H9 (cell line): Measurements from ENCODE around the gene TPRG1. TPM values are rescaled to one million over a fixed set of nuclear protein-coding genes. Genes with fewer than 3 reads are reported as not detected.

Experiments
- DNase-seq: peaks from one replicate; pipeline ENCODE4 v3.0.0-alpha.2; 2017
- H2AFZ ChIP-seq: one replicate; pipeline ENCODE4 v1.6.1; 2013; ENCODE audit warnings: mild to moderate bottlenecking, low read length, control low read depth, moderate library complexity
- H2AK5ac ChIP-seq: 2 replicates; pipeline ENCODE4 v1.6.1; 2013; ENCODE audit warnings: low read length, control low read depth, mixed read lengths; ENCODE audit not compliant: insufficient read length
- H2BK120ac ChIP-seq: one replicate; pipeline ENCODE4 v1.6.1; 2013; ENCODE audit warnings: low read depth, mild to moderate bottlenecking, low read length, control low read depth, inconsistent platforms; ENCODE audit not compliant: poor library complexity, severe bottlenecking
- H2BK12ac ChIP-seq: 2 replicates; pipeline ENCODE4 v1.6.1; 2013; ENCODE audit warnings: low read length, control low read depth, mixed read lengths, low read depth; ENCODE audit not compliant: insufficient read length
- H2BK15ac ChIP-seq: 2 replicates; pipeline ENCODE4 v1.6.1; 2013; ENCODE audit warnings: low read depth, low read length, control low read depth
- H2BK20ac ChIP-seq: one replicate; pipeline ENCODE4 v1.6.1; 2013; ENCODE audit warnings: low read depth, mild to moderate bottlenecking, low read length, control low read depth, inconsistent platforms; ENCODE audit not compliant: poor library complexity, severe bottlenecking
- H2BK5ac ChIP-seq: 2 replicates; pipeline ENCODE4 v1.6.1; 2013; ENCODE audit warnings: low read length, control low read depth, mixed read lengths; ENCODE audit not compliant: insufficient read length
- H3K14ac ChIP-seq: 2 replicates; pipeline ENCODE4 v1.6.1; 2013; ENCODE audit warnings: low read length, control low read depth; ENCODE audit not compliant: insufficient read depth
- H3K18ac ChIP-seq: 2 replicates; pipeline ENCODE4 v1.6.1; 2013; ENCODE audit warnings: low read depth, mild to moderate bottlenecking, mixed read lengths, low read length, control low read depth; ENCODE audit not compliant: insufficient read length
- H3K23ac ChIP-seq: 2 replicates; pipeline ENCODE4 v1.6.1; 2013; ENCODE audit warnings: low read length, control low read depth, mixed read lengths, low read depth; ENCODE audit not compliant: insufficient read length
- H3K23me2 ChIP-seq: 2 replicates; pipeline ENCODE4 v1.6.1; 2013; ENCODE audit warnings: low read depth, mild to moderate bottlenecking, mixed read lengths, low read length, control low read depth; ENCODE audit not compliant: insufficient read length, poor library complexity, severe bottlenecking
- H3K27ac ChIP-seq: 2 replicates; pipeline ENCODE4 v1.5.1; 2013; ENCODE audit warnings: low read length, control low read depth, mixed read lengths, low read depth; ENCODE audit not compliant: insufficient read length
- H3K27me3 ChIP-seq: 2 replicates; pipeline ENCODE4 v1.6.1; 2013; ENCODE audit warnings: low read length, control low read depth, inconsistent platforms; ENCODE audit not compliant: insufficient read depth
- H3K4ac ChIP-seq: 2 replicates; pipeline ENCODE4 v1.6.1; 2013; ENCODE audit warnings: low read depth, mild to moderate bottlenecking, control low read depth, inconsistent platforms, low read length, moderate library complexity
- H3K4me1 ChIP-seq: 2 replicates; pipeline ENCODE4 v1.6.1; 2013; ENCODE audit warnings: low read length, control low read depth, inconsistent platforms; ENCODE audit not compliant: insufficient read depth
- H3K4me2 ChIP-seq: 2 replicates; pipeline ENCODE4 v1.6.1; 2013; ENCODE audit warnings: low read length, control low read depth, mixed read lengths; ENCODE audit not compliant: insufficient read length, insufficient read depth
- H3K56ac ChIP-seq: 2 replicates; pipeline ENCODE4 v1.6.1; 2013; ENCODE audit warnings: low read depth, mild to moderate bottlenecking, mixed read lengths, low read length, control low read depth; ENCODE audit not compliant: insufficient read length
- H3K79me1 ChIP-seq: 2 replicates; pipeline ENCODE4 v1.6.1; 2013; ENCODE audit warnings: low read depth, mild to moderate bottlenecking, moderate library complexity, low read length, control low read depth, inconsistent platforms; ENCODE audit not compliant: insufficient read depth, poor library complexity, severe bottlenecking
- H3K79me2 ChIP-seq: 2 replicates; pipeline ENCODE4 v1.6.1; 2013; ENCODE audit warnings: low read length, control low read depth, inconsistent platforms; ENCODE audit not compliant: insufficient read depth
- H3K9ac ChIP-seq: 2 replicates; pipeline ENCODE4 v1.6.1; 2013; ENCODE audit warnings: low read length, control low read depth, mixed read lengths; ENCODE audit not compliant: insufficient read length; ENCODE audit errors: extremely low read depth
- H3K9me3 ChIP-seq: one replicate; pipeline ENCODE4 v1.6.1; 2013; ENCODE audit warnings: low read depth, low read length, inconsistent platforms; ENCODE audit not compliant: control insufficient read depth
- H3T11ph ChIP-seq: one replicate; pipeline ENCODE4 v1.6.1; 2013; ENCODE audit warnings: mild to moderate bottlenecking, low read length, control low read depth, inconsistent platforms
- H4K20me1 ChIP-seq: one replicate; pipeline ENCODE4 v1.6.1; 2013; ENCODE audit not compliant: control insufficient read depth, insufficient read length, insufficient read depth
- H4K5ac ChIP-seq: 2 replicates; pipeline ENCODE4 v1.6.1; 2013; ENCODE audit warnings: low read depth, mild to moderate bottlenecking, mixed read lengths, low read length, control low read depth; ENCODE audit not compliant: insufficient read length
- H4K8ac ChIP-seq: replicated peaks from 2 replicates; pipeline ENCODE4 v1.6.1; 2013; ENCODE audit warnings: low read length, control low read depth, mixed read lengths, low read depth; ENCODE audit not compliant: insufficient read length
- H4K91ac ChIP-seq: 2 replicates; pipeline ENCODE4 v1.6.1; 2013; ENCODE audit warnings: low read depth, mild to moderate bottlenecking, moderate library complexity, mixed read lengths, low read length, control low read depth; ENCODE audit not compliant: insufficient read length
- H3K27ac Mint-ChIP-seq, 3 experiments: 2 replicates in 2 of 3; 3 replicates in 1 of 3; pipeline ENCODE4 v1.8.0; 2020 to 2021; ENCODE audit warnings: mixed read lengths in 3 of 3, mild to moderate bottlenecking in 1 of 3, moderate library complexity in 1 of 3
- H3K27me3 Mint-ChIP-seq: 2 replicates; pipeline ENCODE4 v1.8.0; 2021; ENCODE audit warnings: low read depth, mild to moderate bottlenecking, moderate library complexity, mixed read lengths
- H3K36me3 Mint-ChIP-seq, 3 experiments: 2 replicates in 2 of 3; 3 replicates in 1 of 3; pipeline ENCODE4 v1.8.0; 2020 to 2021; ENCODE audit warnings: low read depth in 3 of 3, mixed read lengths in 3 of 3; ENCODE audit not compliant: insufficient read depth in 1 of 3
- H3K4me1 Mint-ChIP-seq, 2 experiments: 2 replicates each; pipeline ENCODE4 v1.8.0; 2020; ENCODE audit warnings: mixed read lengths in 2 of 2
- H3K4me3 Mint-ChIP-seq, 2 experiments: 2 replicates in 1 of 2; 3 replicates in 1 of 2; pipeline ENCODE4 v1.8.0; 2020 to 2021; ENCODE audit warnings: mild to moderate bottlenecking in 2 of 2, mixed read lengths in 2 of 2, moderate library complexity in 1 of 2
- H3K9me3 Mint-ChIP-seq, 2 experiments: 2 replicates in 1 of 2; 3 replicates in 1 of 2; pipeline ENCODE4 v1.8.0; 2020; ENCODE audit warnings: mild to moderate bottlenecking in 2 of 2, mixed read lengths in 2 of 2, moderate library complexity in 1 of 2
- CTCF ChIP-seq: fragments of 200-600 bp; sonication (generic); conservative IDR thresholded peaks from 3 replicates; pipeline ENCODE4 v1.8.0; 2021; ENCODE audit warnings: antibody characterized with exemption, mild to moderate bottlenecking
- WGBS: extraction: QIAGEN DNeasy Blood & Tissue Kit; methylation state at CpG from one replicate; pipeline ENCODE4 v1.1.7; 2013; ENCODE audit warnings: missing lambda C conversion rate, low lambda C conversion rate, mixed read lengths; ENCODE audit not compliant: insufficient read length; ENCODE audit errors: extremely low coverage; 5-methylcytosine and 5-hydroxymethylcytosine counted together
- total RNA-seq: library from RNA; stranded (reverse); gene quantifications from 2 replicates; pipeline ENCODE4 v1.2.1, GENCODE V29; 2021

The TPRG1 gene
- total RNA-seq, 1 experiment from 2014 or later, result 0.66 TPM

DNA sequence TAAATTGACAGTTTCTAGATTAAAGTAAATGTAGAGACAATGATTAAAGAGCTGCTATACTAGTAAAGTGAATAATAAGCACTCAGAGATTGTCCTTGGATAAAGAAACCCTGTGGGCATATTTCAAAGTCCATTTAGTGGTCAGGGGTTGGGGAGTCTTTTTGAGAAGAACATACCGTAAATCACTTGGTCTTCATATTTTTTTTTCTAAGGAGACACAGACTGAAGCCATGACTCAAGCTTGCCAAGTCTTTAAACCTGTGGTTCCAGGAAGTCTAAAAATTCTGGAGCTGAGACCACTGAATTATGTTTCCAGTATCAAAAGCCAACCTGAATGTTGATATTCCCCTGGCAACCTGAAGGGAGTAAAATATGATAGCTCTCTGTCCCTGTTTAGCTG, 171.0 kb downstream of the TPRG1 start:
- H2AK5ac ChIP-seq, result no peak overlapping the region

More for the DNA sequence above, 171.0 kb downstream of the TPRG1 start:
- H2BK20ac ChIP-seq, result no peak overlapping the region
- no peak overlapping the region for H4K91ac ChIP-seq
- no peak overlapping the region for H2BK12ac ChIP-seq
- H3K14ac ChIP-seq, result no peak overlapping the region
- no peaks in the 10 kb centered on the region for H3K4me1 ChIP-seq
- H3K23me2 ChIP-seq, result no peaks in the 10 kb centered on the region
- H3K27me3 ChIP-seq, result no peaks in the 10 kb centered on the region
- Mint-ChIP-seq H3K9me3 (no peaks in the 10 kb centered on the region), H3K36me3 (no peaks in the 10 kb centered on the region), H3K4me3 (no peak overlapping the region), H3K27ac (no peak overlapping the region), H3K4me1 (peaks cover 2% of the 10 kb centered on the region in 2 experiments; a peak in 2 of 4 replicates), H3K27me3 (0 out of 2 replicates have a peak, but pooled peaks cover 1% of the 10 kb centered on the region)
- H4K8ac ChIP-seq, result no peak overlapping the region
- no peak overlapping the region for H3K56ac ChIP-seq
- no peaks in the 10 kb centered on the region for H4K20me1 ChIP-seq
- no peak overlapping the region for H2BK120ac ChIP-seq
- no peak overlapping the region for H2AFZ ChIP-seq
- no peaks in the 10 kb centered on the region for H3K79me1 ChIP-seq
- no peaks in the 10 kb centered on the region for H3K79me2 ChIP-seq
- no peak overlapping the region for H3K23ac ChIP-seq
- no peak overlapping the region for H3T11ph ChIP-seq
- no peak overlapping the region for H3K4me2 ChIP-seq
- no peak overlapping the region for H2BK5ac ChIP-seq
- H4K5ac ChIP-seq, result no peak overlapping the region
- H3K18ac ChIP-seq, result no peak overlapping the region
- H3K9me3 ChIP-seq, result no peaks in the 10 kb centered on the region
- TF ChIP-seq CTCF, result no peak
- H2BK15ac ChIP-seq, result no peak overlapping the region
- H3K9ac ChIP-seq, result no peak overlapping the region
- no peak overlapping the region for H3K4ac ChIP-seq
- no peak overlapping the region for H3K27ac ChIP-seq
- no peak for DNase-seq
- no CpG with 5 or more reads among the region's 1 CpG for WGBS
